ENCODE measurements around the gene CCDC85C. TPM values are rescaled to one million over a fixed set of nuclear protein-coding genes. Genes with fewer than 3 reads are reported as not detected.

The CCDC85C gene
- total RNA-seq, 1 donor from 2014 or later, result 49.1 TPM

- Mint-ChIP-seq H3K27ac (no peak overlapping the region), H3K4me1 (ENCODE audit: unreplicated experiment) (no peaks in the 10 kb centered on the region), H3K36me3 (peaks cover 31% of the 10 kb centered on the region), H3K9me3 (no peaks in the 10 kb centered on the region), H3K4me3 (no peak overlapping the region), H3K27me3 (no peaks in the 10 kb centered on the region)
- TF ChIP-seq, protein P1, sequence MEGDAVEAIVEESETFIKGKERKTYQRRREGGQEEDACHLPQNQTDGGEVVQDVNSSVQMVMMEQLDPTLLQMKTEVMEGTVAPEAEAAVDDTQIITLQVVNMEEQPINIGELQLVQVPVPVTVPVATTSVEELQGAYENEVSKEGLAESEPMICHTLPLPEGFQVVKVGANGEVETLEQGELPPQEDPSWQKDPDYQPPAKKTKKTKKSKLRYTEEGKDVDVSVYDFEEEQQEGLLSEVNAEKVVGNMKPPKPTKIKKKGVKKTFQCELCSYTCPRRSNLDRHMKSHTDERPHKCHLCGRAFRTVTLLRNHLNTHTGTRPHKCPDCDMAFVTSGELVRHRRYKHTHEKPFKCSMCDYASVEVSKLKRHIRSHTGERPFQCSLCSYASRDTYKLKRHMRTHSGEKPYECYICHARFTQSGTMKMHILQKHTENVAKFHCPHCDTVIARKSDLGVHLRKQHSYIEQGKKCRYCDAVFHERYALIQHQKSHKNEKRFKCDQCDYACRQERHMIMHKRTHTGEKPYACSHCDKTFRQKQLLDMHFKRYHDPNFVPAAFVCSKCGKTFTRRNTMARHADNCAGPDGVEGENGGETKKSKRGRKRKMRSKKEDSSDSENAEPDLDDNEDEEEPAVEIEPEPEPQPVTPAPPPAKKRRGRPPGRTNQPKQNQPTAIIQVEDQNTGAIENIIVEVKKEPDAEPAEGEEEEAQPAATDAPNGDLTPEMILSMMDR (conservative IDR thresholded peaks at IDR 0.05), result no peak
- DNase-seq (ENCODE audit: extremely low spot score, unreplicated experiment), result no peak
Observed at GRCh38 chr14:99452968-99453367, 151.0 kb downstream of the CCDC85C start.

GRCh38 chr14:99451234-99451633 is 152.8 kb downstream of the CCDC85C start:
- Mint-ChIP-seq H3K36me3 (peaks cover 30% of the 10 kb centered on the region), H3K27ac (no peak overlapping the region), H3K27me3 (no peaks in the 10 kb centered on the region), H3K4me1 (ENCODE audit: unreplicated experiment) (no peaks in the 10 kb centered on the region), H3K4me3 (no peak overlapping the region), H3K9me3 (no peaks in the 10 kb centered on the region)
- DNase-seq (ENCODE audit: extremely low spot score, unreplicated experiment), result no peak
- TF ChIP-seq, protein P1 (conservative IDR thresholded peaks at IDR 0.05), result no peak

DNA sequence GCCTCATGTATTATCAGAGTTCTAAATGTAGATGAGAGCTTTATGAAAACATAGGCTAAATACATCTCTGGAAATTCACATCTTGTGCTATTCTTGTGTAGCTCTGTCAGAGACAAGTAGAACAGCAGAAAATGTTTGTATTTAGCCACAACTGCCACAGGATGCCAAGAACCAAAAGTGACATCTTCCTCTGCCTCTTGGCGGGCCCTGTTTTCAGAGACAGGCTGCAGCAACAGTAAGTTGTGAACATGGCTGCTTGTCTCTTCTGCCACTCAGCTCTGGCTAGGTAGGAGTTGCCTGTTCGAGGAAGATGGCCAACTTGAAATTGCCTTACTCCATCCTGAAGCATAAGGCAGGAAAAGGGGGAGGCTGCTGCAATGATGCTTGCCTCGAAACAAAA is 153.7 kb downstream of the CCDC85C start:
- Mint-ChIP-seq H3K27ac (no peak overlapping the region), H3K36me3 (peaks cover 30% of the 10 kb centered on the region), H3K4me3 (no peak overlapping the region), H3K27me3 (no peaks in the 10 kb centered on the region), H3K4me1 (ENCODE audit: unreplicated experiment) (no peaks in the 10 kb centered on the region), H3K9me3 (no peaks in the 10 kb centered on the region)
- TF ChIP-seq, protein P1 (conservative IDR thresholded peaks at IDR 0.05), result no peak
- no peak for DNase-seq (ENCODE audit: extremely low spot score, unreplicated experiment)

Other genes starting within 250 kb of the CCDC85C start
- 50.2 and 52.7 TPM in 2 replicates for gene SETD3, start 123.3 kb downstream of the CCDC85C start, total RNA-seq (ENCODE audit: low replicate concordance)
- gene CCNK, start 122.8 kb downstream of the CCDC85C start, total RNA-seq (ENCODE audit: low replicate concordance), result 66.2 and 84.0 TPM in 2 replicates
- 0.19 and 1.4 TPM in 2 replicates for gene HHIPL1, start 40.9 kb upstream of the CCDC85C start, total RNA-seq (ENCODE audit: low replicate concordance)
- 0.98 and 4.7 TPM in 2 replicates for gene CYP46A1, start 80.1 kb upstream of the CCDC85C start, total RNA-seq (ENCODE audit: low replicate concordance)
- gene EML1, start 189.2 kb upstream of the CCDC85C start, total RNA-seq (ENCODE audit: low replicate concordance), result 45.7 and 73.8 TPM in 2 replicates

Measured in type B pancreatic cell (in vitro differentiated cells).